GM12878 (cell line): ENCODE data around the gene USP17L13. TPM values are rescaled to one million over a fixed set of nuclear protein-coding genes. Genes with fewer than 3 reads are reported as not detected.
"Not testable (repeated sequence)": the region's sequence is repeated elsewhere in the genome, so short reads cannot be mapped to it uniquely, and the experiment has no call there.

Source experiments
- ATAC-seq: fragments of 200-7000 bp; cut with Tn5 transposase; 3 replicates; pipeline ENCODE4 v1.9.1; 2020; ENCODE audit warnings: mild to moderate bottlenecking, moderate library complexity
- BruUV-seq: library from RNA; stranded (reverse); fragments of 400-500 nt; replicated peaks from 2 replicates; lab custom pipeline; 2021; lab: Mats Ljungman, UMichigan
- CTCF ChIA-PET: fragments of 300-600 bp; sonication (Branson Sonifier 250); formaldehyde crosslinking; extraction: SDS; loops from one replicate; lab custom pipeline; 2021; ENCODE audit warnings: inconsistent platforms; lab: Yijun Ruan, JAX
- POLR2A ChIA-PET: fragments of 350-600 bp; formaldehyde crosslinking; extraction: SDS; loops from one replicate; lab custom pipeline; 2021; ENCODE audit warnings: inconsistent platforms; lab: Charles Lee
- RAD21 ChIA-PET: fragments of 300-600 bp; sonication (Branson Sonifier 250); formaldehyde crosslinking; loops from one replicate; lab custom pipeline; 2023; ENCODE audit warnings: antibody characterized with exemption; ENCODE audit not compliant: unreplicated experiment; lab: Charles Lee
- SMC1A ChIA-PET: fragments of 300-600 bp; sonication (Branson Sonifier 250); formaldehyde crosslinking; loops from one replicate; lab custom pipeline; 2023; ENCODE audit not compliant: unreplicated experiment, uncharacterized antibody; lab: Charles Lee
- DNase-seq: peaks from one replicate; pipeline ENCODE4 v3.0.0-alpha.2; 2011; ENCODE audit warnings: low read depth, low spot score
- FAIRE-seq: peaks from 3 replicates; lab custom pipeline; 2011; peaks lifted over from hg19 to GRCh38; lab: Jason Lieb, UNC
- H2AFZ ChIP-seq: 2 replicates; pipeline ENCODE4 v1.6.0; 2011; ENCODE audit warnings: low read depth, low read length, control low read depth; ENCODE audit not compliant: control insufficient read depth
- H3K27ac ChIP-seq: 2 replicates; pipeline ENCODE4 v1.5.1; 2011; ENCODE audit warnings: control low read depth; ENCODE audit not compliant: control insufficient read depth, insufficient read depth
- H3K27me3 ChIP-seq, 2 experiments: replicated peaks in 1 of 2; 2 replicates each; pipeline versions ENCODE4 v1.6.0 to v1.6.1; 2011; ENCODE audit warnings: low read length in 1 of 2; ENCODE audit not compliant: control insufficient read depth in 2 of 2, insufficient read depth in 2 of 2
- H3K36me3 ChIP-seq, 2 experiments: 2 replicates each; pipeline ENCODE4 v1.5.1; 2011; ENCODE audit warnings: low read length in 1 of 2; ENCODE audit not compliant: control insufficient read depth in 2 of 2, insufficient read depth in 2 of 2
- H3K4me1 ChIP-seq: 2 replicates; pipeline ENCODE4 v1.6.1; 2011; ENCODE audit warnings: mild to moderate bottlenecking, low read length, moderate library complexity, mixed read lengths; ENCODE audit not compliant: control insufficient read depth, insufficient read depth
- H3K4me2 ChIP-seq: 2 replicates; pipeline ENCODE4 v1.6.0; 2011; ENCODE audit warnings: control low read depth; ENCODE audit not compliant: control insufficient read depth, insufficient read depth
- H3K4me3 ChIP-seq: fragments of 200-600 bp; sonication (generic); 2 replicates; pipeline ENCODE4 v1.5.1; 2016
- H3K79me2 ChIP-seq: 2 replicates; pipeline ENCODE4 v1.6.0; 2011; ENCODE audit warnings: low read length; ENCODE audit not compliant: control insufficient read depth, insufficient read depth
- H3K9ac ChIP-seq: 2 replicates; pipeline ENCODE4 v1.8.0; 2011; ENCODE audit warnings: low read length, control low read depth, mixed read lengths; ENCODE audit not compliant: control insufficient read depth, insufficient read depth
- H3K9me3 ChIP-seq: replicated peaks from 3 replicates; pipeline ENCODE4 v1.5.1; 2011; ENCODE audit warnings: mild to moderate bottlenecking, low read length; ENCODE audit not compliant: control insufficient read depth, insufficient read depth
- H4K20me1 ChIP-seq: 2 replicates; pipeline ENCODE4 v1.6.0; 2011; ENCODE audit not compliant: control insufficient read depth, insufficient read depth
- WGBS: methylation state at CpG from one replicate; pipeline ENCODE4 v1.1.6; 2016; ENCODE audit warnings: low lambda C conversion rate; ENCODE audit not compliant: insufficient replicate concordance, insufficient coverage; ENCODE audit errors: missing lambda C conversion rate; 5-methylcytosine and 5-hydroxymethylcytosine counted together
- in situ Hi-C: fragments of 300-500 bp; cut with MboI; formaldehyde crosslinking; loops from 9 replicates; pipeline ENCODE4 v1.14.3; 2018; ENCODE audit warnings: mixed read lengths
- intact Hi-C: fragments of 100-400 bp; cut with micrococcal nuclease; formaldehyde crosslinking; loops from one replicate; pipeline ENCODE4 v1.14.2; 2022; ENCODE audit not compliant: unreplicated experiment
- polyA plus RNA-seq, 11 experiments: library from polyadenylated mRNA; depleted of rRNA in 4 of 11; unstranded in 6 of 11; stranded (reverse) in 5 of 11; fragments of >200 nt; fragmentation: Nextera tagmentation in 4 of 11; fragmentation: Illumina TruSeq in 1 of 11; extraction: Ambion mirVana in 4 of 11; extraction: Trizol in 1 of 11; gene quantifications; 1 replicate in 1 of 11; 2 replicates in 10 of 11; pipeline versions ENCODE4 v1.2.1 to v1.2.3, GENCODE V29; 2011 to 2016; ENCODE audit warnings: inconsistent platforms in 2 of 11, missing spikeins in 2 of 11, low read depth in 1 of 11
- total RNA-seq, 4 experiments: library from RNA; depleted of rRNA in 3 of 4; stranded (reverse); fragments of >200 nt in 3 of 4; fragmentation: Illumina TruSeq in 1 of 4; extraction: Trizol in 1 of 4; gene quantifications; 2 replicates each; pipeline versions ENCODE4 v1.2.1 to v1.2.3, GENCODE V29; 2013 to 2021

The USP17L13 gene
- total and polyA plus RNA-seq, 10 of the 15 experiments (the other 5 are each of a cell fraction or from before 2014, with no cell fraction given), result not detected

DNA sequence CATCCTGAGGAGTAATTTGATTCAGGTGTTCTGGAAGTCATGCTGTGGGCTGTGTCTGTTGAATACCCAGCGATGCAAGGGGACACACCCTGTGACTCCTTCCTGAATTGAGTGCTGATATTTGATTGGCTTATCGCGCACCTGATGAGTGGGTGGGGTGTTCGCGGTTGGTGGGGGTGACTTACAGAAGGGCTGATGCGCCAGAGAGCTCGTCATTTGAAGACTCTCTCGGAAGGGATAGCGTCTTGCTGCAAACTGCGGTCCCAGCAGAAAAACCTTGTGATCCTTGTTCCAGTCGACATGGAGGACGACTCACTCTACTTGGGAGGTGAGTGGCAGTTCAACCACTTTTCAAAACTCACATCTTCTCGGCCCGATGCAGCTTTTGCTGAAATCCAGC lies 9.6 kb upstream of the USP17L13 start, which contains the start of gene USP17L11:
Gene USP17L11, plus strand, starts transcription at position 301 of the 400 bp plus-strand sequence. Its CDS starts 0 bp downstream, at position 301.
- CTCF ChIA-PET, intact Hi-C loops, SMC1A ChIA-PET, BruUV-seq, H2AFZ ChIP-seq, H3K9ac ChIP-seq, H4K20me1 ChIP-seq, POLR2A ChIA-PET, ATAC-seq, DNase-seq, H3K4me3 ChIP-seq, H3K9me3 ChIP-seq, H3K4me1 ChIP-seq, H3K27me3 ChIP-seq, H3K4me2 ChIP-seq, H3K36me3 ChIP-seq, H3K79me2 ChIP-seq, FAIRE-seq, in situ Hi-C loops, RAD21 ChIA-PET, H3K27ac ChIP-seq: not testable (repeated sequence)
- WGBS, result no CpG with 5 or more reads among the region's 14 CpGs

DNA sequence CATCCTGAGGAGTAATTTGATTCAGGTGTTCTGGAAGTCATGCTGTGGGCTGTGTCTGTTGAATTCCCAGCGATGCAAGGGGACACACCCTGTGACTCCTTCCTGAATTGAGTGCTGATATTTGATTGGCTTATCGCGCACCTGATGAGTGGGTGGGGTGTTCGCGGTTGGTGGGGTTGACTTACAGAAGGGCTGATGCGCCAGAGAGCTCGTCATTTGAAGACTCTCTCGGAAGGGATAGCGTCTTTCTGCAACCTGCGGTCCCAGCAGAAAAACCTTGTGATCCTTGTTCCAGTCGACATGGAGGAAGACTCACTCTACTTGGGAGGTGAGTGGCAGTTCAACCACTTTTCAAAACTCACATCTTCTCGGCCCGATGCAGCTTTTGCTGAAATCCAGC lies 4.8 kb upstream of the USP17L13 start, which contains the start of gene USP17L12:
Gene USP17L12, plus strand, starts transcription at position 301 of the 400 bp plus-strand sequence. Its CDS starts 0 bp downstream, at position 301.
- DNase-seq, RAD21 ChIA-PET, ATAC-seq, H3K4me2 ChIP-seq, H3K36me3 ChIP-seq, H3K9me3 ChIP-seq, H4K20me1 ChIP-seq, BruUV-seq, CTCF ChIA-PET, intact Hi-C loops, H3K27ac ChIP-seq, H3K4me1 ChIP-seq, POLR2A ChIA-PET, H3K27me3 ChIP-seq, in situ Hi-C loops, H3K9ac ChIP-seq, SMC1A ChIA-PET, FAIRE-seq, H3K79me2 ChIP-seq, H3K4me3 ChIP-seq, H2AFZ ChIP-seq: not testable (repeated sequence)
- WGBS, result no CpG with 5 or more reads among the region's 13 CpGs

DNA sequence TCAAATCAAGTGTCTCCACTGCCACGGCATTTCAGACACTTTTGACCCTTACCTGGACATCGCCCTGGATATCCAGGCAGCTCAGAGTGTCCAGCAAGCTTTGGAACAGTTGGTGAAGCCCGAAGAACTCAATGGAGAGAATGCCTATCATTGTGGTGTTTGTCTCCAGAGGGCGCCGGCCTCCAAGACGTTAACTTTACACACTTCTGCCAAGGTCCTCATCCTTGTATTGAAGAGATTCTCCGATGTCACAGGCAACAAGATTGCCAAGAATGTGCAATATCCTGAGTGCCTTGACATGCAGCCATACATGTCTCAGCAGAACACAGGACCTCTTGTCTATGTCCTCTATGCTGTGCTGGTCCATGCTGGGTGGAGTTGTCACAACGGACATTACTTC lies 5.6 kb downstream of the USP17L13 start:
- H3K4me2 ChIP-seq, H3K36me3 ChIP-seq, POLR2A ChIA-PET, FAIRE-seq, RAD21 ChIA-PET, H3K4me3 ChIP-seq, in situ Hi-C loops, H3K9ac ChIP-seq, H3K79me2 ChIP-seq, H3K27ac ChIP-seq, SMC1A ChIA-PET, H2AFZ ChIP-seq, DNase-seq, BruUV-seq, H4K20me1 ChIP-seq, ATAC-seq, H3K4me1 ChIP-seq, H3K27me3 ChIP-seq, CTCF ChIA-PET, intact Hi-C loops, H3K9me3 ChIP-seq: not testable (repeated sequence)
- WGBS, result 35% methylated on average over 5 of the region's 8 CpGs

DNA sequence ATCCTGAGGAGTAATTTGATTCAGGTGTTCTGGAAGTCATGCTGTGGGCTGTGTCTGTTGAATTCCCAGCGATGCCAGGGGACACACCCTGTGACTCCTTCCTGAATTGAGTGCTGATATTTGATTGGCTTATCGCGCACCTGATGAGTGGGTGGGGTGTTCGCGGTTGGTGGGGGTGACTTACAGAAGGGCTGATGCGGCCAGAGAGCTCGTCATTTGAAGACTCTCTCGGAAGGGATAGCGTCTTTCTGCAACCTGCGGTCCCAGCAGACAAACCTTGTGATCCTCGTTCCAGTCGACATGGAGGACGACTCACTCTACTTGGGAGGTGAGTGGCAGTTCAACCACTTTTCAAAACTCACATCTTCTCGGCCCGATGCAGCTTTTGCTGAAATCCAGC lies 9.4 kb downstream of the USP17L13 start, which contains the start of gene USP17L15:
Gene USP17L15, plus strand, starts transcription at position 301 of the 400 bp plus-strand sequence. Its CDS starts 0 bp downstream, at position 301.
- H3K4me2 ChIP-seq, POLR2A ChIA-PET, H3K9ac ChIP-seq, H4K20me1 ChIP-seq, FAIRE-seq, CTCF ChIA-PET, H3K9me3 ChIP-seq, H3K4me3 ChIP-seq, DNase-seq, SMC1A ChIA-PET, H3K79me2 ChIP-seq, in situ Hi-C loops, H2AFZ ChIP-seq, intact Hi-C loops, H3K4me1 ChIP-seq, H3K27ac ChIP-seq, H3K27me3 ChIP-seq, H3K36me3 ChIP-seq, BruUV-seq, ATAC-seq, RAD21 ChIA-PET: not testable (repeated sequence)
- no CpG with 5 or more reads among the region's 15 CpGs for WGBS
